Neutrophil (primary cell): ENCODE measurements around the gene CDC25B.

Experiments
- H3K27ac ChIP-seq: fragments of 200-600 bp; sonication (generic); 2 replicates; pipeline ENCODE4 v1.5.1; 2016; ENCODE audit warnings: mild to moderate bottlenecking, moderate library complexity
- H3K27me3 ChIP-seq: fragments of 200-600 bp; sonication (generic); 2 replicates; pipeline ENCODE4 v1.6.0; 2016; ENCODE audit warnings: mild to moderate bottlenecking
- H3K36me3 ChIP-seq: fragments of 200-600 bp; sonication (generic); 2 replicates; pipeline ENCODE4 v1.5.1; 2017
- H3K4me1 ChIP-seq, 2 experiments: fragments of 200-600 bp in 1 of 2; sonication (generic) in 1 of 2; 1 replicate in 1 of 2; 2 replicates in 1 of 2; pipeline versions ENCODE4 v1.5.1 to v1.6.1; 2013 to 2016; ENCODE audit warnings: low read depth in 1 of 2, low read length in 1 of 2, mild to moderate bottlenecking in 1 of 2, moderate library complexity in 1 of 2; ENCODE audit not compliant: control insufficient read depth in 1 of 2, insufficient read depth in 1 of 2
- H3K4me3 ChIP-seq, 2 experiments: fragments of 200-600 bp in 1 of 2; sonication (generic) in 1 of 2; 1 replicate in 1 of 2; 2 replicates in 1 of 2; pipeline ENCODE4 v1.5.1; 2013 to 2016; ENCODE audit warnings: low read depth in 1 of 2, low read length in 1 of 2, mild to moderate bottlenecking in 1 of 2, moderate library complexity in 1 of 2
- H3K9me3 ChIP-seq: fragments of 200-600 bp; sonication (generic); 2 replicates; pipeline ENCODE4 v1.5.1; 2016
- TF ChIP-seq, protein P1 (sequence below): fragments of 200-600 bp; sonication (generic); IDR thresholded peaks from 2 replicates; pipeline ENCODE4 v1.5.1; 2016; ENCODE audit warnings: antibody characterized with exemption

CDC25B gene

DNA sequence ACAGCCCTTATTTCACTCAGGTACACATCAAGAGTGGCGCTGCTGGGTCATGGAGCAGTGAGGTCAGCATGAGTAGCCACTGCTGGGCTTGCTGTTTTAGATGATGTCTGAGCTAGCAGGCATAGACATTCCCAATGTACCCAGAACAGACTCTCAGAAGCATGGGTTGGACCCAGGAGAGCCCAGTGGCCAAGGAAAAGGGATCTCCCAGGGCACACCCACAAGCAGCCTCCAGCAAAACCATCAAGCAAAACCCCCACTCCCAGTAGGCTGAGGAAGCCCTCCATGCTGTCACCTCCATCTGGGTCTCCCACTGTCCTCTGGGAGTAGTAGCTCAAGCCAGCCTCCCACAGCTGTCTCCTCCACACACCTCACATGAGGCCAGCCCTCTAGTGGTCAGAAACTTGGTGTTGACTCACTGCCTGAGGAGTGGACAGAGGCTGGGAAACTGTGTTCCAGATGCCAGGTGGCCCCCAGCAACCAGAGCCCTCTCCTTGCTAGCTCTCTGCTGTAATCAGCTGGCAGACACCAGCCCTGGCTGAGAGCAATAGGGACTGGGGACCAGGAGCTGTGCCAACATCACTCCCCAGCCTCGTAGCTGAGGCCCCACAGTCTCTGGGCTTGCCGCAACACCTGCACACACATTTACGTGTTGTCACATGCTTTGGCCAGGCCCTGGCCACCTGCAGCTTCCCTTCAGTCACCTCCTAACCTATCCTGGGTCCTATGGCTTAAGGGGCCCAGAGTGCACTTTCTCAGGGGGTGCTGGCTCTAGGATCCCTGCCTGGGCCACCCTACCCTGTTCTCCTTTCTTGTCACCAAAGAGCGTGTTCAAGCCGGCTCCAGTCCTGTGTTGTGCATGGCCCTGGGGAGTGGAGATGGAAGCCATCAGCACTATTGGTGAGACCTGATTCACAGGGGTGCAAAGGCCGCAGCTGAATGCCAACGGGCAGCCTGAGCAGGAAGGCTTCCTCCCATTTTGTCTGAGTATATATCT, 22.3 kb downstream of the CDC25B start:
- Histone ChIP-seq H3K27me3 (peaks cover 1% of the 10 kb centered on the region), H3K36me3 (peaks cover 10% of the 10 kb centered on the region), H3K4me1 (peaks cover 15 to 16% of the 10 kb centered on the region in 2 experiments), H3K9me3 (no peaks in the 10 kb centered on the region), H3K27ac (no peak overlapping the region), H3K4me3 (no peak overlapping the region)
- TF ChIP-seq, protein P1, sequence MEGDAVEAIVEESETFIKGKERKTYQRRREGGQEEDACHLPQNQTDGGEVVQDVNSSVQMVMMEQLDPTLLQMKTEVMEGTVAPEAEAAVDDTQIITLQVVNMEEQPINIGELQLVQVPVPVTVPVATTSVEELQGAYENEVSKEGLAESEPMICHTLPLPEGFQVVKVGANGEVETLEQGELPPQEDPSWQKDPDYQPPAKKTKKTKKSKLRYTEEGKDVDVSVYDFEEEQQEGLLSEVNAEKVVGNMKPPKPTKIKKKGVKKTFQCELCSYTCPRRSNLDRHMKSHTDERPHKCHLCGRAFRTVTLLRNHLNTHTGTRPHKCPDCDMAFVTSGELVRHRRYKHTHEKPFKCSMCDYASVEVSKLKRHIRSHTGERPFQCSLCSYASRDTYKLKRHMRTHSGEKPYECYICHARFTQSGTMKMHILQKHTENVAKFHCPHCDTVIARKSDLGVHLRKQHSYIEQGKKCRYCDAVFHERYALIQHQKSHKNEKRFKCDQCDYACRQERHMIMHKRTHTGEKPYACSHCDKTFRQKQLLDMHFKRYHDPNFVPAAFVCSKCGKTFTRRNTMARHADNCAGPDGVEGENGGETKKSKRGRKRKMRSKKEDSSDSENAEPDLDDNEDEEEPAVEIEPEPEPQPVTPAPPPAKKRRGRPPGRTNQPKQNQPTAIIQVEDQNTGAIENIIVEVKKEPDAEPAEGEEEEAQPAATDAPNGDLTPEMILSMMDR, result no peak

DNA sequence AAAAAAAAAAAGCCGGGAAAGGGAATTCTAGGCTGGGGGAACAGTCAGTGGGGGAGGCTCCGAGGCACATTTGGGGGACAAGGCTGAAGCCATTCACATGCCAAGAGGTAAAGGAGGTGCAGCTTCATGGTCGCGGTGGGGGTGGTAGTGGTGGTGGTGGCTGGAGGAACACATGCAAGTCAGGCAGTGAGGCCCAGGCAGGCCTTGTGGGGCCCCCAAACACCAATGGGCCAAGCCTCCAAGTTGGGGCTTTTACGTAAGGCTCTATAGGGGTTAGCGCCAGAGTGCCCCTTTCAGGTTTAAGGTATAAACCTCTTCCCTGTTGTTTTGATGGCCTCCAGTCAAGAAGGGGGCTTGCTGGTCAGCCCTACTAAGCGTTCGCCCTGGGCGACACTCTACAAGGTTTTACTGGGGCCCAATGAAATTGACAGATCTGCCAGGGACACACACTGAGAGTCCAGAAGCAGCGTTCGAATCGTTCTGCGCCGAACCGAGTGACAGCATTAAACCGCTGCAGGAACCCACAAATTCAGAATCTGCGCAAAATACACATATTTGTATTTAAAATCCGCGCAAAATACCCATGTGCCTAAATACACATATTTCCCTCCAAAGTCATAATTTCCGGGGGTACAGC, 23.4 kb downstream of the CDC25B start:
- Histone ChIP-seq H3K4me3 (peak overlapping the region; percentile 96), H3K27me3 (no peaks in the 10 kb centered on the region), H3K36me3 (peaks cover 21% of the 10 kb centered on the region), H3K27ac (peak overlapping the region; percentile 97), H3K9me3 (no peaks in the 10 kb centered on the region), H3K4me1 (peaks cover 15 to 16% of the 10 kb centered on the region in 2 experiments)
- TF ChIP-seq, protein P1, result no peak

GRCh38 chr20:3820048-3820900, 24.2 kb downstream of the CDC25B start, which contains the start of gene AP5S1:
Gene AP5S1 (plus strand): TSS chr20:3820547. CDS start chr20:3822118, 1,571 bp downstream.
- Histone ChIP-seq H3K36me3 (peaks cover 21% of the 10 kb centered on the region), H3K4me3 (peak within 1 kb of the TSS; percentile 96), H3K4me1 (peaks cover 15 to 16% of the 10 kb centered on the region in 2 experiments), H3K27me3 (no peaks in the 10 kb centered on the region), H3K27ac (peak within 1 kb of the TSS; percentile 97), H3K9me3 (no peaks in the 10 kb centered on the region)
- TF ChIP-seq, protein P1, result peak; percentile 99

- Histone ChIP-seq H3K4me3 (peak overlapping the region; percentile 96), H3K4me1 (peaks cover 16% of the 10 kb centered on the region in 2 experiments), H3K36me3 (peaks cover 21% of the 10 kb centered on the region), H3K27me3 (no peaks in the 10 kb centered on the region), H3K27ac (peak overlapping the region; percentile 97), H3K9me3 (no peaks in the 10 kb centered on the region)
- TF ChIP-seq, protein P1, result no peak
These were observed 25.0 kb downstream of the CDC25B start for GRCh38 chr20:3820901-3821727.
